Measurements from ENCODE around the gene TENM4. TPM values are rescaled to one million over a fixed set of nuclear protein-coding genes. Genes with fewer than 3 reads are reported as not detected.

TENM4 gene
- total RNA-seq, 1 experiment from 2014 or later = 25.0 TPM

DNA sequence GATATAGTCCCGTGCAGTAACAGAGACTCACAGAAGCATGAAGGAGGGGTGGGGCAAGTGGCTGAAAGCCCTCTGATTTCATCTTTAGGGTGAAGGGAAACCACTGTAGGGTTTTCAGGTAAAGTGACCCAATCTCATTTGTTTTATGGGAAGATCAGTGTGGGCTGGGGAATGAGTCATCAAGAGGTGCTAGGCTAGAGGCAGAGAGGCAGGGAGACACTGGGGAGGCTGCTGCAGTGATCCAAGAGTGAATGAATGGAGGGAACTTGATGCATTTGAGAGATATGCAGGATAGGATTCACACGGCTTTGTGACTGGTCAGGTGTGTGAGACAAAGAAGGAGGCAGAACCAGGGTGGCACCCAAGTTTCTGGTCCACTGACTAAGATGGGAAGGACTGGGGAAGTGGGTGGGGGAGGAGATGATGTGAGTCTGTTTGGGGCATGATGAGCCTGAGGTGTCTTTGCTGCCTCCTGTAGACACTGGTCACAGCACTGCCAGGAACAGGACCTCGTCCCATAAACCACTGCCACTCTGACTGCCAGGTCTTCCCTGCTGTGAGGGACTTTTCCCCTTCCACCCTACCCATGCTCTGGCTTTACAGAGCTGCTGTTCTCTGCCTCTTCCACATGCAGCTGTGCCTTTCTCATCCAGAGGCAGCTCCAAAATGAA lies 239.0 kb downstream of the TENM4 start (continued):
- TF ChIP-seq FOXK1 (CRISPR knock-in tag; IDR thresholded peaks at IDR 0.05) (no peak), TEAD1 (CRISPR knock-in tag; IDR thresholded peaks at IDR 0.05) (no peak), SMAD3 (CRISPR knock-in tag; IDR thresholded peaks at IDR 0.05; ENCODE audit: borderline replicate concordance) (no peak), MYBL2 (CRISPR knock-in tag; IDR thresholded peaks at IDR 0.05) (no peak), ZNF232 (CRISPR knock-in tag; IDR thresholded peaks at IDR 0.05) (no peak)
- TF ChIP-seq, protein P1, sequence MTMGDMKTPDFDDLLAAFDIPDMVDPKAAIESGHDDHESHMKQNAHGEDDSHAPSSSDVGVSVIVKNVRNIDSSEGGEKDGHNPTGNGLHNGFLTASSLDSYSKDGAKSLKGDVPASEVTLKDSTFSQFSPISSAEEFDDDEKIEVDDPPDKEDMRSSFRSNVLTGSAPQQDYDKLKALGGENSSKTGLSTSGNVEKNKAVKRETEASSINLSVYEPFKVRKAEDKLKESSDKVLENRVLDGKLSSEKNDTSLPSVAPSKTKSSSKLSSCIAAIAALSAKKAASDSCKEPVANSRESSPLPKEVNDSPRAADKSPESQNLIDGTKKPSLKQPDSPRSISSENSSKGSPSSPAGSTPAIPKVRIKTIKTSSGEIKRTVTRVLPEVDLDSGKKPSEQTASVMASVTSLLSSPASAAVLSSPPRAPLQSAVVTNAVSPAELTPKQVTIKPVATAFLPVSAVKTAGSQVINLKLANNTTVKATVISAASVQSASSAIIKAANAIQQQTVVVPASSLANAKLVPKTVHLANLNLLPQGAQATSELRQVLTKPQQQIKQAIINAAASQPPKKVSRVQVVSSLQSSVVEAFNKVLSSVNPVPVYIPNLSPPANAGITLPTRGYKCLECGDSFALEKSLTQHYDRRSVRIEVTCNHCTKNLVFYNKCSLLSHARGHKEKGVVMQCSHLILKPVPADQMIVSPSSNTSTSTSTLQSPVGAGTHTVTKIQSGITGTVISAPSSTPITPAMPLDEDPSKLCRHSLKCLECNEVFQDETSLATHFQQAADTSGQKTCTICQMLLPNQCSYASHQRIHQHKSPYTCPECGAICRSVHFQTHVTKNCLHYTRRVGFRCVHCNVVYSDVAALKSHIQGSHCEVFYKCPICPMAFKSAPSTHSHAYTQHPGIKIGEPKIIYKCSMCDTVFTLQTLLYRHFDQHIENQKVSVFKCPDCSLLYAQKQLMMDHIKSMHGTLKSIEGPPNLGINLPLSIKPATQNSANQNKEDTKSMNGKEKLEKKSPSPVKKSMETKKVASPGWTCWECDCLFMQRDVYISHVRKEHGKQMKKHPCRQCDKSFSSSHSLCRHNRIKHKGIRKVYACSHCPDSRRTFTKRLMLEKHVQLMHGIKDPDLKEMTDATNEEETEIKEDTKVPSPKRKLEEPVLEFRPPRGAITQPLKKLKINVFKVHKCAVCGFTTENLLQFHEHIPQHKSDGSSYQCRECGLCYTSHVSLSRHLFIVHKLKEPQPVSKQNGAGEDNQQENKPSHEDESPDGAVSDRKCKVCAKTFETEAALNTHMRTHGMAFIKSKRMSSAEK (CRISPR knock-in tag; IDR thresholded peaks at IDR 0.05; ENCODE audit: borderline replicate concordance) = no peak
- TF ChIP-seq, protein P2, sequence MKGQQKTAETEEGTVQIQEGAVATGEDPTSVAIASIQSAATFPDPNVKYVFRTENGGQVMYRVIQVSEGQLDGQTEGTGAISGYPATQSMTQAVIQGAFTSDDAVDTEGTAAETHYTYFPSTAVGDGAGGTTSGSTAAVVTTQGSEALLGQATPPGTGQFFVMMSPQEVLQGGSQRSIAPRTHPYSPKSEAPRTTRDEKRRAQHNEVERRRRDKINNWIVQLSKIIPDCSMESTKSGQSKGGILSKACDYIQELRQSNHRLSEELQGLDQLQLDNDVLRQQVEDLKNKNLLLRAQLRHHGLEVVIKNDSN (CRISPR knock-in tag; IDR thresholded peaks at IDR 0.05) = no peak
- TF ChIP-seq, protein P3, sequence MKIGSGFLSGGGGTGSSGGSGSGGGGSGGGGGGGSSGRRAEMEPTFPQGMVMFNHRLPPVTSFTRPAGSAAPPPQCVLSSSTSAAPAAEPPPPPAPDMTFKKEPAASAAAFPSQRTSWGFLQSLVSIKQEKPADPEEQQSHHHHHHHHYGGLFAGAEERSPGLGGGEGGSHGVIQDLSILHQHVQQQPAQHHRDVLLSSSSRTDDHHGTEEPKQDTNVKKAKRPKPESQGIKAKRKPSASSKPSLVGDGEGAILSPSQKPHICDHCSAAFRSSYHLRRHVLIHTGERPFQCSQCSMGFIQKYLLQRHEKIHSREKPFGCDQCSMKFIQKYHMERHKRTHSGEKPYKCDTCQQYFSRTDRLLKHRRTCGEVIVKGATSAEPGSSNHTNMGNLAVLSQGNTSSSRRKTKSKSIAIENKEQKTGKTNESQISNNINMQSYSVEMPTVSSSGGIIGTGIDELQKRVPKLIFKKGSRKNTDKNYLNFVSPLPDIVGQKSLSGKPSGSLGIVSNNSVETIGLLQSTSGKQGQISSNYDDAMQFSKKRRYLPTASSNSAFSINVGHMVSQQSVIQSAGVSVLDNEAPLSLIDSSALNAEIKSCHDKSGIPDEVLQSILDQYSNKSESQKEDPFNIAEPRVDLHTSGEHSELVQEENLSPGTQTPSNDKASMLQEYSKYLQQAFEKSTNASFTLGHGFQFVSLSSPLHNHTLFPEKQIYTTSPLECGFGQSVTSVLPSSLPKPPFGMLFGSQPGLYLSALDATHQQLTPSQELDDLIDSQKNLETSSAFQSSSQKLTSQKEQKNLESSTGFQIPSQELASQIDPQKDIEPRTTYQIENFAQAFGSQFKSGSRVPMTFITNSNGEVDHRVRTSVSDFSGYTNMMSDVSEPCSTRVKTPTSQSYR (CRISPR knock-in tag; IDR thresholded peaks at IDR 0.05) = no peak

DNA sequence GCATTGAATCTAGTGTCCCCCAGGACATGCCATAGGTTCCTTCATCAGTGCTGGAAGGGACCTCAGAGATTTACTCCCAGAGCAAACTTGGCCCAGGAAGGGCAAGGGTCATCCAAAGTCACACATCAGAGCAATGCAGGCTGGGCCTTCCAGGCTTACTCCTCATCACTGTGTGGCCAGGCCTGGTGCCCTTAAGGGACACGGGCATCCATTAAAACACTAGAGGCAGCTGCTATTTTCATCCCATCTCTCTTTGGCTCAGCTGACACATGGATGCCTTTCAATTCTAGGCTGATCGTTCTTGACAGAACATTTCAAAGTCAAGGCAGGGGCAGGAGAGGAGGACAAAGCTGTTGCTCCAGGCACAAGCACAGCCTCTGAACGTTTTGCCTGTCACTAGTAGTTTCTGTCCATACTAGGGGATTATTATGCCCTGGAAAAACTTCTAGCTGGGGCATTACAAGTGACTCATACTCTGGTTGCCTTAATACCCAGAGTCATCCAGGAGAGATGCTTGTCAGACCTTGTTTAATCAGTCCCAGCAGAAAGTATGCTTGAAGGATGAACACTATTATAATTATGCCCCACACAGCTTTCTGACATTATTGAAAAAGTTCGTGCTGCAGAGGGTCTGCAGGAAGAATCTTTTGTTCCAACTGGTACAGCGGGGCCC lies 240.3 kb downstream of the TENM4 start:
- no peaks in the 10 kb centered on the region for H3K27me3 Mint-ChIP-seq (ENCODE audit: low read depth)
- ATAC-seq (no peak), DNase-seq (ENCODE audit: low spot score) (no peak)
- TF ChIP-seq ZNF138 (CRISPR knock-in tag; conservative IDR thresholded peaks at IDR 0.05) (no peak), FOXJ3 (CRISPR knock-in tag; IDR thresholded peaks at IDR 0.05; ENCODE audit: borderline replicate concordance) (no peak), CREB1 (CRISPR knock-in tag; IDR thresholded peaks at IDR 0.05) (no peak), CBFB (CRISPR knock-in tag; IDR thresholded peaks at IDR 0.05; ENCODE audit: low read depth) (no peak), ELF4 (CRISPR knock-in tag; IDR thresholded peaks at IDR 0.05; ENCODE audit: low read depth) (no peak)
- TF ChIP-seq, protein P4, sequence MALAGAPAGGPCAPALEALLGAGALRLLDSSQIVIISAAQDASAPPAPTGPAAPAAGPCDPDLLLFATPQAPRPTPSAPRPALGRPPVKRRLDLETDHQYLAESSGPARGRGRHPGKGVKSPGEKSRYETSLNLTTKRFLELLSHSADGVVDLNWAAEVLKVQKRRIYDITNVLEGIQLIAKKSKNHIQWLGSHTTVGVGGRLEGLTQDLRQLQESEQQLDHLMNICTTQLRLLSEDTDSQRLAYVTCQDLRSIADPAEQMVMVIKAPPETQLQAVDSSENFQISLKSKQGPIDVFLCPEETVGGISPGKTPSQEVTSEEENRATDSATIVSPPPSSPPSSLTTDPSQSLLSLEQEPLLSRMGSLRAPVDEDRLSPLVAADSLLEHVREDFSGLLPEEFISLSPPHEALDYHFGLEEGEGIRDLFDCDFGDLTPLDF (CRISPR knock-in tag; IDR thresholded peaks at IDR 0.05) = no peak
- TF ChIP-seq, protein P5, sequence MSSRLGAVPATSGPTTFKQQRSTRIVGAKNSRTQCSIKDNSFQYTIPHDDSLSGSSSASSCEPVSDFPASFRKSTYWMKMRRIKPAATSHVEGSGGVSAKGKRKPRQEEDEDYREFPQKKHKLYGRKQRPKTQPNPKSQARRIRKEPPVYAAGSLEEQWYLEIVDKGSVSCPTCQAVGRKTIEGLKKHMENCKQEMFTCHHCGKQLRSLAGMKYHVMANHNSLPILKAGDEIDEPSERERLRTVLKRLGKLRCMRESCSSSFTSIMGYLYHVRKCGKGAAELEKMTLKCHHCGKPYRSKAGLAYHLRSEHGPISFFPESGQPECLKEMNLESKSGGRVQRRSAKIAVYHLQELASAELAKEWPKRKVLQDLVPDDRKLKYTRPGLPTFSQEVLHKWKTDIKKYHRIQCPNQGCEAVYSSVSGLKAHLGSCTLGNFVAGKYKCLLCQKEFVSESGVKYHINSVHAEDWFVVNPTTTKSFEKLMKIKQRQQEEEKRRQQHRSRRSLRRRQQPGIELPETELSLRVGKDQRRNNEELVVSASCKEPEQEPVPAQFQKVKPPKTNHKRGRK (CRISPR knock-in tag; IDR thresholded peaks at IDR 0.05; ENCODE audit: borderline replicate concordance) = no peak
- TF ChIP-seq, protein P6, sequence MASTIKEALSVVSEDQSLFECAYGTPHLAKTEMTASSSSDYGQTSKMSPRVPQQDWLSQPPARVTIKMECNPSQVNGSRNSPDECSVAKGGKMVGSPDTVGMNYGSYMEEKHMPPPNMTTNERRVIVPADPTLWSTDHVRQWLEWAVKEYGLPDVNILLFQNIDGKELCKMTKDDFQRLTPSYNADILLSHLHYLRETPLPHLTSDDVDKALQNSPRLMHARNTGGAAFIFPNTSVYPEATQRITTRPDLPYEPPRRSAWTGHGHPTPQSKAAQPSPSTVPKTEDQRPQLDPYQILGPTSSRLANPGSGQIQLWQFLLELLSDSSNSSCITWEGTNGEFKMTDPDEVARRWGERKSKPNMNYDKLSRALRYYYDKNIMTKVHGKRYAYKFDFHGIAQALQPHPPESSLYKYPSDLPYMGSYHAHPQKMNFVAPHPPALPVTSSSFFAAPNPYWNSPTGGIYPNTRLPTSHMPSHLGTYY (CRISPR knock-in tag; IDR thresholded peaks at IDR 0.05) = no peak
- CTCF ChIA-PET = no interaction called here
- no peaks in the 10 kb centered on the region for H3K36me3 Mint-ChIP-seq
- H3K4me1 Mint-ChIP-seq = no peaks in the 10 kb centered on the region
- H3K4me3 Mint-ChIP-seq = no peak overlapping the region
- POLR2A ChIA-PET = no interaction called here
- 0 out of 2 replicates have a peak, but pooled peaks cover 4% of the 10 kb centered on the region for H3K9me3 Mint-ChIP-seq
- no peak overlapping the region for H3K27ac Mint-ChIP-seq

Data from WTC11 (cell line).